Tibial nerve (tissue), 4 donors: Measurements from ENCODE around the gene SEC14L5. TPM values are rescaled to one million over a fixed set of nuclear protein-coding genes. Genes with fewer than 3 reads are reported as not detected.

ENCODE experiments used
- DNase-seq, 2 donors: peaks; one replicate each; pipeline ENCODE4 v3.0.0-alpha.2; 2019; ENCODE audit warnings: low spot score in 2 of 2
- H3K27ac ChIP-seq, 4 donors: fragments of 200-600 bp; sonication (generic) in 3 of 4; one replicate each; pipeline ENCODE4 v1.5.1; 2017 to 2019; ENCODE audit warnings: mild to moderate bottlenecking in 1 of 4
- H3K27me3 ChIP-seq, 2 donors: fragments of 200-600 bp; sonication (generic) in 1 of 2; one replicate each; pipeline versions ENCODE4 v1.5.1 to v1.6.0; 2017 to 2019
- H3K36me3 ChIP-seq, 3 donors: fragments of 200-600 bp; sonication (generic); one replicate each; pipeline ENCODE4 v1.5.1; 2018 to 2019
- H3K4me1 ChIP-seq, 4 donors: fragments of 200-600 bp; sonication (generic) in 3 of 4; one replicate each; pipeline ENCODE4 v1.5.1; 2017 to 2019
- H3K4me3 ChIP-seq, 4 donors: fragments of 200-600 bp; sonication (generic) in 3 of 4; one replicate each; pipeline ENCODE4 v1.5.1; 2017 to 2019; ENCODE audit warnings: mild to moderate bottlenecking in 1 of 4, moderate library complexity in 1 of 4
- H3K9me3 ChIP-seq, 4 donors: fragments of 200-600 bp; sonication (generic) in 3 of 4; one replicate each; pipeline ENCODE4 v1.5.1; 2017 to 2019
- CTCF ChIP-seq, 5 experiments: fragments of 200-600 bp in 3 of 5; fragments of 450-650 bp in 2 of 5; sonication (generic) in 3 of 5; IDR thresholded peaks; one replicate each; pipeline ENCODE4 v1.5.1; 2016 to 2019; ENCODE audit warnings: antibody characterized with exemption in 5 of 5, mild to moderate bottlenecking in 3 of 5, moderate library complexity in 2 of 5
- EP300 ChIP-seq, 2 donors: sonication (generic); formaldehyde crosslinking; IDR thresholded peaks; one replicate each; pipeline ENCODE4 v1.6.1; 2017; ENCODE audit warnings: antibody characterized with exemption in 2 of 2, mild to moderate bottlenecking in 1 of 2
- POLR2A ChIP-seq, 2 donors: fragments of 450-650 bp; IDR thresholded peaks; one replicate each; pipeline ENCODE4 v1.6.1; 2017; ENCODE audit warnings: antibody characterized with exemption in 2 of 2, mild to moderate bottlenecking in 2 of 2, moderate library complexity in 2 of 2
- WGBS, 2 donors: methylation state at CpG; one replicate each; pipeline ENCODE4 v1.1.5; 2018; 5-methylcytosine and 5-hydroxymethylcytosine counted together
- total RNA-seq, 4 donors: library from RNA; depleted of rRNA; stranded (reverse); fragments of >200 nt; gene quantifications; one replicate each; pipeline ENCODE4 v1.1.0, GENCODE V29; 2016

SEC14L5 gene
- total RNA-seq, 4 donors from 2014 or later: 12.0 to 29.0 (median 13.6) TPM

- H3K4me3 ChIP-seq: no peak overlapping the region
- TF ChIP-seq POLR2A (IDR thresholded peaks at IDR 0.05) (no peak), CTCF (IDR thresholded peaks at IDR 0.05) (no peak), EP300 (IDR thresholded peaks at IDR 0.05) (no peak)
- WGBS, 2 donors: 79 to 83% methylated on average over 9 of the region's 9 CpGs
- H3K27me3 ChIP-seq: peaks cover 0 to 37% of the 10 kb centered on the region in 2 donors
- H3K27ac ChIP-seq: peak overlapping the region in 2 of 4 donors; percentile 42 to 50
- H3K36me3 ChIP-seq: peaks cover 0 to 5% (median 0%) of the 10 kb centered on the region in 3 donors
- H3K4me1 ChIP-seq: peaks cover 0 to 9% (median 0%) of the 10 kb centered on the region in 4 donors
- no peaks in the 10 kb centered on the region for H3K9me3 ChIP-seq
- DNase-seq: no peak
Observed at GRCh38 chr16:4989391-4990006, 31.4 kb downstream of the SEC14L5 start.

GRCh38 chr16:4990415-4990814 lies 32.3 kb downstream of the SEC14L5 start:
- Histone ChIP-seq H3K27me3 (peaks cover 0 to 37% of the 10 kb centered on the region in 2 donors), H3K4me1 (peaks cover 0 to 9% (median 0%) of the 10 kb centered on the region in 4 donors), H3K36me3 (peaks cover 0 to 5% (median 0%) of the 10 kb centered on the region in 3 donors), H3K4me3 (no peak overlapping the region), H3K9me3 (no peaks in the 10 kb centered on the region), H3K27ac (peak overlapping the region in 2 of 4 donors; percentile 13 to 42)
- WGBS, 2 donors: 54 to 66% methylated on average over 6 to 8 of the region's 8 CpGs
- TF ChIP-seq POLR2A (IDR thresholded peaks at IDR 0.05) (no peak), EP300 (IDR thresholded peaks at IDR 0.05) (no peak), CTCF (IDR thresholded peaks at IDR 0.05) (no peak)
- DNase-seq: no peak

- 86 to 88% methylated on average over 4 to 14 of the region's 14 CpGs for WGBS, 2 donors
- H3K9me3 ChIP-seq: no peaks in the 10 kb centered on the region
- no peak overlapping the region for H3K4me3 ChIP-seq
- DNase-seq: no peak
- peaks cover 0 to 5% (median 0%) of the 10 kb centered on the region in 3 donors for H3K36me3 ChIP-seq
- peaks cover 0 to 9% (median 0%) of the 10 kb centered on the region in 4 donors for H3K4me1 ChIP-seq
- peak overlapping the region in 2 of 4 donors; percentile 28 to 64 for H3K27ac ChIP-seq
- TF ChIP-seq POLR2A (IDR thresholded peaks at IDR 0.05) (no peak), EP300 (IDR thresholded peaks at IDR 0.05) (no peak), CTCF (IDR thresholded peaks at IDR 0.05) (no peak)
- H3K27me3 ChIP-seq: peaks cover 0 to 35% of the 10 kb centered on the region in 2 donors
Observed at GRCh38 chr16:4991754-4992153, 33.6 kb downstream of the SEC14L5 start.

GRCh38 chr16:4994719-4995434 lies 36.7 kb downstream of the SEC14L5 start:
- TF ChIP-seq EP300 (IDR thresholded peaks at IDR 0.05) (peak; percentile 48 to 92), POLR2A (IDR thresholded peaks at IDR 0.05) (no peak)
- DNase-seq: no peak
- peaks cover 0 to 6% of the 10 kb centered on the region in 2 donors for H3K27me3 ChIP-seq
- peak overlapping the region; percentile 17 to 86 (median 76) for H3K27ac ChIP-seq
- 55 to 58% methylated on average over 17 of the region's 18 CpGs for WGBS, 2 donors
- H3K4me1 ChIP-seq: no peaks in the 10 kb centered on the region
- H3K4me3 ChIP-seq: no peak overlapping the region
- H3K36me3 ChIP-seq: peaks cover 0 to 5% (median 0%) of the 10 kb centered on the region in 3 donors
- no peaks in the 10 kb centered on the region for H3K9me3 ChIP-seq

GRCh38 chr16:5000573-5001001 lies 42.5 kb downstream of the SEC14L5 start:
- Histone ChIP-seq H3K27ac (peak overlapping the region in 1 of 4 donors; percentile 63), H3K36me3 (no peaks in the 10 kb centered on the region), H3K4me1 (no peaks in the 10 kb centered on the region), H3K4me3 (no peak overlapping the region), H3K9me3 (no peaks in the 10 kb centered on the region), H3K27me3 (no peaks in the 10 kb centered on the region)
- WGBS, 2 donors: 84 to 88% methylated on average over 19 of the region's 19 CpGs
- TF ChIP-seq CTCF (IDR thresholded peaks at IDR 0.05) (no peak), POLR2A (IDR thresholded peaks at IDR 0.05) (no peak), EP300 (IDR thresholded peaks at IDR 0.05) (no peak)
- DNase-seq: no peak
